Panc1 (cell line): Measurements from ENCODE around the gene RHEX. TPM values are rescaled to one million over a fixed set of nuclear protein-coding genes. Genes with fewer than 3 reads are reported as not detected.

Experiments used
- ATAC-seq: fragments of 200-7000 bp; cut with Tn5 transposase; 2 replicates; pipeline ENCODE4 v1.9.1; 2020; ENCODE audit warnings: mild to moderate bottlenecking, moderate library complexity
- BruUV-seq: library from RNA; stranded (reverse); fragments of 400-500 nt; replicated peaks from 2 replicates; lab custom pipeline; 2021; lab: Mats Ljungman, UMichigan
- CTCF ChIA-PET: fragments of 300-600 bp; sonication (Branson Sonifier 250); formaldehyde crosslinking; loops from one replicate; lab custom pipeline; 2022; ENCODE audit warnings: antibody characterized with exemption; lab: Charles Lee
- POLR2A ChIA-PET: fragments of 300-600 bp; sonication (Branson Sonifier 250); formaldehyde crosslinking; loops from one replicate; lab custom pipeline; 2022; ENCODE audit warnings: antibody characterized with exemption; lab: Charles Lee
- DNase-seq: peaks from one replicate; pipeline ENCODE4 v3.0.0-alpha.2; 2010; ENCODE audit warnings: low read depth, low spot score
- H3K27ac ChIP-seq: 2 replicates; pipeline ENCODE4 v1.5.1; 2011; ENCODE audit warnings: mild to moderate bottlenecking, low read length, inconsistent platforms
- H3K27me3 ChIP-seq: fragments of 200-500 bp; sonication (Bioruptor generic); 2 replicates; pipeline ENCODE4 v1.6.0; 2014; ENCODE audit warnings: low read length, inconsistent platforms; ENCODE audit not compliant: control insufficient read depth, insufficient read depth
- H3K36me3 ChIP-seq: fragments of 200-500 bp; sonication (Bioruptor generic); 2 replicates; pipeline ENCODE4 v1.5.1; 2014; ENCODE audit warnings: inconsistent platforms, mild to moderate bottlenecking, low read length, moderate library complexity; ENCODE audit not compliant: control insufficient read depth, insufficient read depth
- H3K4me1 ChIP-seq: 2 replicates; pipeline ENCODE4 v1.5.1; 2011; ENCODE audit warnings: inconsistent platforms, mild to moderate bottlenecking, low read length, moderate library complexity; ENCODE audit not compliant: control insufficient read depth, insufficient read depth
- H3K4me3 ChIP-seq, 2 experiments: 2 replicates each; pipeline ENCODE4 v1.5.1; 2011 to 2012; ENCODE audit warnings: low read depth in 2 of 2, low read length in 2 of 2, mild to moderate bottlenecking in 2 of 2, inconsistent platforms in 1 of 2, moderate library complexity in 1 of 2
- H3K9me3 ChIP-seq: fragments of 200-500 bp; sonication (Bioruptor generic); 2 replicates; pipeline ENCODE4 v1.5.1; 2014; ENCODE audit warnings: low read depth, mild to moderate bottlenecking, inconsistent platforms, low read length, moderate library complexity; ENCODE audit not compliant: control insufficient read depth, insufficient read depth
- POLR2AphosphoS5 ChIP-seq: IDR thresholded peaks from 2 replicates; pipeline ENCODE4 v1.6.1; 2012; ENCODE audit warnings: mild to moderate bottlenecking, low read depth, low read length, moderate library complexity
- SIN3A ChIP-seq: IDR thresholded peaks from 2 replicates; pipeline ENCODE4 v1.6.1; 2012; ENCODE audit warnings: low read depth, mild to moderate bottlenecking, low read length, moderate library complexity, borderline replicate concordance; ENCODE audit not compliant: insufficient read depth
- TCF7L2 ChIP-seq: IDR thresholded peaks from 2 replicates; pipeline ENCODE4 v1.6.1; 2011; ENCODE audit warnings: mild to moderate bottlenecking, low read depth, low read length, inconsistent platforms
- in situ Hi-C: cut with HindIII; loops from 2 replicates; pipeline ENCODE4 v1.10.0; 2016; ENCODE audit warnings: low sequenced_read_pairs, low pct_unique_long_range_greater_than_20kb
- intact Hi-C: fragments of 100-400 bp; cut with micrococcal nuclease; formaldehyde crosslinking; loops from one replicate; pipeline ENCODE4 v1.10.0; 2022; ENCODE audit not compliant: unreplicated experiment
- total RNA-seq: library from RNA; stranded (reverse); gene quantifications from one replicate; pipeline ENCODE4 v1.2.1, GENCODE V29; 2021; ENCODE audit not compliant: unreplicated experiment
- TF ChIP-seq, protein P1 (sequence below): fragments of 450-650 bp; IDR thresholded peaks from 2 replicates; pipeline ENCODE4 v1.5.1; 2017; ENCODE audit warnings: mild to moderate bottlenecking
- TF ChIP-seq, protein P2 (sequence below), 2 experiments: IDR thresholded peaks; 2 replicates each; pipeline ENCODE4 v1.6.1; 2011 to 2012; ENCODE audit warnings: low read depth in 2 of 2, control low read depth in 1 of 2, low read length in 1 of 2, mild to moderate bottlenecking in 1 of 2, moderate library complexity in 1 of 2; ENCODE audit not compliant: insufficient read depth in 1 of 2

RHEX gene
- total RNA-seq, 1 experiment from 2014 or later = not detected

- CTCF ChIA-PET = no interaction called here
- peaks cover 24% of the 10 kb centered on the region for H3K27me3 ChIP-seq
- H3K9me3 ChIP-seq = no peaks in the 10 kb centered on the region
- ATAC-seq = no peak
- no peaks in the 10 kb centered on the region for H3K36me3 ChIP-seq
- no peak overlapping the region for H3K27ac ChIP-seq
- BruUV-seq = no TSS peak
- no peak for DNase-seq
- no peak overlapping the region for H3K4me3 ChIP-seq
- POLR2A ChIA-PET = no interaction called here
- TF ChIP-seq, protein P1, sequence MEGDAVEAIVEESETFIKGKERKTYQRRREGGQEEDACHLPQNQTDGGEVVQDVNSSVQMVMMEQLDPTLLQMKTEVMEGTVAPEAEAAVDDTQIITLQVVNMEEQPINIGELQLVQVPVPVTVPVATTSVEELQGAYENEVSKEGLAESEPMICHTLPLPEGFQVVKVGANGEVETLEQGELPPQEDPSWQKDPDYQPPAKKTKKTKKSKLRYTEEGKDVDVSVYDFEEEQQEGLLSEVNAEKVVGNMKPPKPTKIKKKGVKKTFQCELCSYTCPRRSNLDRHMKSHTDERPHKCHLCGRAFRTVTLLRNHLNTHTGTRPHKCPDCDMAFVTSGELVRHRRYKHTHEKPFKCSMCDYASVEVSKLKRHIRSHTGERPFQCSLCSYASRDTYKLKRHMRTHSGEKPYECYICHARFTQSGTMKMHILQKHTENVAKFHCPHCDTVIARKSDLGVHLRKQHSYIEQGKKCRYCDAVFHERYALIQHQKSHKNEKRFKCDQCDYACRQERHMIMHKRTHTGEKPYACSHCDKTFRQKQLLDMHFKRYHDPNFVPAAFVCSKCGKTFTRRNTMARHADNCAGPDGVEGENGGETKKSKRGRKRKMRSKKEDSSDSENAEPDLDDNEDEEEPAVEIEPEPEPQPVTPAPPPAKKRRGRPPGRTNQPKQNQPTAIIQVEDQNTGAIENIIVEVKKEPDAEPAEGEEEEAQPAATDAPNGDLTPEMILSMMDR = no peak
- TF ChIP-seq SIN3A = no peak
- no peak for TF ChIP-seq TCF7L2
- TF ChIP-seq POLR2AphosphoS5 = no peak
- TF ChIP-seq, protein P2, sequence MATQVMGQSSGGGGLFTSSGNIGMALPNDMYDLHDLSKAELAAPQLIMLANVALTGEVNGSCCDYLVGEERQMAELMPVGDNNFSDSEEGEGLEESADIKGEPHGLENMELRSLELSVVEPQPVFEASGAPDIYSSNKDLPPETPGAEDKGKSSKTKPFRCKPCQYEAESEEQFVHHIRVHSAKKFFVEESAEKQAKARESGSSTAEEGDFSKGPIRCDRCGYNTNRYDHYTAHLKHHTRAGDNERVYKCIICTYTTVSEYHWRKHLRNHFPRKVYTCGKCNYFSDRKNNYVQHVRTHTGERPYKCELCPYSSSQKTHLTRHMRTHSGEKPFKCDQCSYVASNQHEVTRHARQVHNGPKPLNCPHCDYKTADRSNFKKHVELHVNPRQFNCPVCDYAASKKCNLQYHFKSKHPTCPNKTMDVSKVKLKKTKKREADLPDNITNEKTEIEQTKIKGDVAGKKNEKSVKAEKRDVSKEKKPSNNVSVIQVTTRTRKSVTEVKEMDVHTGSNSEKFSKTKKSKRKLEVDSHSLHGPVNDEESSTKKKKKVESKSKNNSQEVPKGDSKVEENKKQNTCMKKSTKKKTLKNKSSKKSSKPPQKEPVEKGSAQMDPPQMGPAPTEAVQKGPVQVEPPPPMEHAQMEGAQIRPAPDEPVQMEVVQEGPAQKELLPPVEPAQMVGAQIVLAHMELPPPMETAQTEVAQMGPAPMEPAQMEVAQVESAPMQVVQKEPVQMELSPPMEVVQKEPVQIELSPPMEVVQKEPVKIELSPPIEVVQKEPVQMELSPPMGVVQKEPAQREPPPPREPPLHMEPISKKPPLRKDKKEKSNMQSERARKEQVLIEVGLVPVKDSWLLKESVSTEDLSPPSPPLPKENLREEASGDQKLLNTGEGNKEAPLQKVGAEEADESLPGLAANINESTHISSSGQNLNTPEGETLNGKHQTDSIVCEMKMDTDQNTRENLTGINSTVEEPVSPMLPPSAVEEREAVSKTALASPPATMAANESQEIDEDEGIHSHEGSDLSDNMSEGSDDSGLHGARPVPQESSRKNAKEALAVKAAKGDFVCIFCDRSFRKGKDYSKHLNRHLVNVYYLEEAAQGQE (IDR thresholded peaks at IDR 0.05; ENCODE audit: insufficient read depth in 1 of 2, low read depth in 2 of 2, low read length in 1 of 2) = no peak
- in situ Hi-C loops = no loop called here
- intact Hi-C loops = no loop called here
- H3K4me1 ChIP-seq = no peaks in the 10 kb centered on the region
Measured at GRCh38 chr1:206128196-206128595, 75.2 kb downstream of the RHEX start.

DNA sequence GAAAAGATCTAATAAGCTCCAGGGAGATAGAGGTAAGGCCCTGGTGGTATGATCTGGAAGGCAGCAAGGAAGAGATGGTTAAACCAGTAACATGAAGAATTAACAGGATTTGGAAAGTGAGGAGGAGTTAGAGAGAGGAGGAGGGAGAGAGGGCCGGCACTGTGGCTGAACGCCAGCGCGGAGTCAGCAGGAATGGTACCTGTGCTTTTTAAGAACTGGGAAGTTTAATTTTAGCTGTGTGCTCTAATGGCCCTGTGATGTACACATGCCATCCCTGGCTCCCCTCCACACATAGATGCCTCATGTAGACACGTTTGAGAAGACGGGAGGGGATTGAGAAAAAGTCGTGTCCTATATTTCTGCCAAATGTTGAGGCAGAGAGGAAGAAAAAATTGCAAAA is 78.1 kb downstream of the RHEX start:
- TF ChIP-seq TCF7L2 (no peak), POLR2AphosphoS5 (no peak), SIN3A (no peak)
- TF ChIP-seq, protein P2 (IDR thresholded peaks at IDR 0.05; ENCODE audit: insufficient read depth in 1 of 2, low read depth in 2 of 2, low read length in 1 of 2) = no peak
- TF ChIP-seq, protein P1 = no peak
- ChIA-PET POLR2A (no interaction called here), CTCF (no interaction called here)
- in situ Hi-C loops (no loop called here), intact Hi-C loops (no loop called here)
- no TSS peak for BruUV-seq
- Histone ChIP-seq H3K9me3 (no peaks in the 10 kb centered on the region), H3K4me3 (no peak overlapping the region), H3K4me1 (no peaks in the 10 kb centered on the region), H3K27me3 (peaks cover 11% of the 10 kb centered on the region), H3K36me3 (no peaks in the 10 kb centered on the region), H3K27ac (no peak overlapping the region)
- DNase-seq (no peak), ATAC-seq (no peak)
